ENCODE measurements around the gene ADK.

The ADK gene

GRCh38 chr10:74637685-74638084 lies 486.7 kb downstream of the ADK start:
- no peak for DNase-seq

DNA sequence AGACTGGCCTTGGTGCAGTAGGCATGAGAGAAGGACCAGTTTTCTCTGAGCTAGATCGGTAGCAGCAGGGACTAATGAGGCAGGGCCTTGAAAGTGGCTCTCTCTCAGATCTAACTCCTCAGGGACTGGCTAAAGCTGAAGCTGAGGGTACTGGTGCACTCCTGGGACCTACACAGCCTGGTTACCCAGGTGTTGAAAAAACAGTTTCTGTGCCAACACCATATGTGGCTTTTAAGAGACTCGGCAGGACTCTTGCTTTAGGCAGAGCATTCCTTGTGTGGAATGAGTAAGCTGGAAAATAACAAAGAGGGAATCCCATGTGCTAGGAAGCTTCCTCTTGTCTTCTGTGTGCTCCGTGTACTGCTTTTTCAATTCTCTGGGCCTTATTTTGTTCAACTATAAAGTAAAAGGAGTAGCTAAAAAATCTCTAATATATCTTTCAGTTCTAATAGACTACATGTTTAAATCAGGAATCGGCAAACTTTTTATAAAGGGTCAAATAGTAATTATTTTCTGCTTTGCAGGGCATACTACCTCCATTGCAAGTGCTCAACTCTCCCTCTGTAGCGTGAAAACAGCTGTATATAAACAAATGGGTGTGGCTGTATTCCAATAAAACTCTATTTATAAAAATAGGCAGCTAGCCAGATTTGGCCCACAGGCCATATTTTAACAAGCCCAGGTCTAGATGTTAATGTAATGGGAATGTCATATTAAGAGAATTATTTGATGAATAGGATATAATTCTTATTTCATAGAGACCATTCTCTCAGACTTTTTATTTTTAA lies 489.3 kb downstream of the ADK start:
- DNase-seq, result no peak

GRCh38 chr10:74641659-74642058 lies 490.6 kb downstream of the ADK start:
- peak; percentile 28 for DNase-seq

DNA sequence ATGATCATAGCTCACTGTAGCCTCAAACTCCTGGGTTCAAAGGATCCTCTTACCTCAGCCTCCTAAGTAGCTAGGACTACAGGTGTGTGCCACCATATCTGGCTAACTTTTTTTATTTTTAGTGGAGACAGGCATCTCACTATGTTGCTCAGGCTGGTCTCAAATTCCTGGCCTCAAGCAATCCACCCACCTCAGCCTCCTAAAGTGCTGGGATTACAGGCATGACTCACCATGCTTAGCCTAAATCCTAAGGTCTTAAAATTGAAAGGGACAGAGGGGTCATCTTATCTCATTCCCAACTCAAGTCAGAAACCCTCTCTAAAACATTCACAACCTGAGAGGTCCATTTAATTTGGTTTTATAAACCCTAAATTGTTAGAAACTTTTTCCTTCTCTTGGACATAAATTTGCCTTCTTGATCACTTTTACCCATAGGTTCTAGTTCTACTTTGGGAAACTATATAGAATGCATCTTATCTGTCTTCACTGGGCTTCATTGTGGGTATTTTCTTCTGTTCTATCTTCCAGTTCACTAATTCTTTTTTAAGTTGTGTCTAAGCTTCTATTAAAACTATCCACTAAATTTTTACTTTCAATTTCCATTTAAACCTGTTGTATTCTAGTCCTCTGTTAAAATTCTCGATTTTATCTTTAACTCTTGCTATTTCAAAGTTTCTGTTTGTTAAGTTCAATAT lies 492.0 kb downstream of the ADK start:
- DNase-seq, result no peak

DNA sequence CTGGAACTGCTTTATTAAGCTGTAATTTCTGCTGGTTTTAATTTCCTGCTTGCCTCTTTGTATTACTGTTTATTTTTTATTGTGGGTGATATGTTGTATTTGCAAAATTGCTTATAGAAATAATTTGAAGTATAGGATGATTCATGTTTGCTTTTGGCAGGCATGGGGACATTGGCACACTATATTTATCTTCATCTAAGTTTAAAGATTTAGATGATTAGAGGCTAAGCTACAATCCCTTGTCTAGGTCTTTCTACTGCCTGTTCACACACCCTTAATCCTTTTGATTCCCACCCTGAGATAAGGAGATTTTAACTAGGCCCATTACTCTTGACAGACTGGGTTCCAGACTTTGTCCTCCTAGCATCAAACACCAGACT lies 492.6 kb downstream of the ADK start:
- DNase-seq, result no peak

GRCh38 chr10:74644738-74645137 lies 493.7 kb downstream of the ADK start:
- DNase-seq, result no peak

DNA sequence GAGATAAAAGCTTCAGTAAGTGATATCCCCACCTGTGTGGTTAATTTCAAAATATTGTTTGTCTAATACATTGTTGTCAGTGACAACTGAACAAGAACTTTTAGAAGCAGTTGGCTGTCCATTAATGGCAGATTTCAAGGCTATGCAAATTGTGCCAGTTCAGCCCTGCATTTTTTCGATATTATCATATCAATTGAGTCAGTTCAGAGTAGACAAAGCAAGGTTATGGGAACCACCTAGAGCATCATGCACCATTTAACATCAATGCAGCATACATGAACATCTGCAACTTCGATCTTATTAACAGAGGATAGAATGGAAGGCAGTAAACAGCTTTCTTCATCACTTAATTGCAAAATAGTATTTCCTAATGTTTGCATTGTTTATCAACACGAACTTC lies 494.7 kb downstream of the ADK start:
- DNase-seq, result no peak

- no peak for DNase-seq
Measured at GRCh38 chr10:74650613-74651012, 499.6 kb downstream of the ADK start.

GRCh38 chr10:74651565-74651964 lies 500.5 kb downstream of the ADK start:
- DNase-seq, result no peak

DNA sequence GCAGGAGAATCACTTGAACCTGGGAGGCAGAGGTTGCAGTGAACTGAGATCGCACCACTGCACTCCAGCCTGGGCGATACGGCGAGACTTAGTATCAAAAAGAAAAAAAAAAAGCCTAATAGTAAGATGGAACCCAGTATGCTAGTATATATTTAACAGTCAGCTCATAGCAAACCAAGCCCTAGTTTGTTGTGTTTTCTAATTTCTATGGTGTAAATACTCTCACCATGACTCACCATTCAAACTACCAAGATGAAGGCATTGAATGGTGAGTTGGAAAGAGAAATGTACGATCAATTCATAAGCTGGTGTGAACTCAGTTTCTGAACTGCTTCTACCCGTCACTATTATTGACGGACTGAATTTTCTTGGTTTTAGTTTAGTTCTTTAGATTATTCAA lies 501.6 kb downstream of the ADK start:
- no peak for DNase-seq

- DNase-seq, result no peak
Measured at GRCh38 chr10:74658511-74658910, 507.5 kb downstream of the ADK start.

DNA sequence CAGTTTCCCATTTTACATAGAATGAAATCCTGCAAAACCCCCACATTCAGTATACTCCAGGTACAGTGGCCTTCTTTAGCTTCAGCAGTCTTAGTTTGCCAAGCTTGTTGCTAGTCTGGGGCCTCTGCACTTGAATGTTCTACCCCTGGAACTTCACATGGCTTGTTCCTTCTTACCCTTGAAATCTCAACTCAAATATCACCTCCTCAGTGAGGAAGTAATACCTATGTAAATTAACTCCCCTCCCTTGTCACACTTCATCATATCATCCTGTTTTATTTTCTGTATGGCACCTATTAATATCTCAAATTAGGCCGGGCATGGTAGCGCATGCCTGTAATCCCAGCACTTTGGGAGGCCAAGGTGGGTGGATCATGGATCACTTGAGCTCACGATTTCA lies 511.6 kb downstream of the ADK start:
- no peak for DNase-seq

- DNase-seq, result no peak
Measured at GRCh38 chr10:74669210-74669609, 518.2 kb downstream of the ADK start.

- DNase-seq, result no peak
Measured at GRCh38 chr10:74671716-74672115, 520.7 kb downstream of the ADK start.

GRCh38 chr10:74672430-74673165 lies 521.6 kb downstream of the ADK start:
- DNase-seq, result no peak

- DNase-seq, result no peak
Measured at GRCh38 chr10:74674927-74675326, 523.9 kb downstream of the ADK start.

DNA sequence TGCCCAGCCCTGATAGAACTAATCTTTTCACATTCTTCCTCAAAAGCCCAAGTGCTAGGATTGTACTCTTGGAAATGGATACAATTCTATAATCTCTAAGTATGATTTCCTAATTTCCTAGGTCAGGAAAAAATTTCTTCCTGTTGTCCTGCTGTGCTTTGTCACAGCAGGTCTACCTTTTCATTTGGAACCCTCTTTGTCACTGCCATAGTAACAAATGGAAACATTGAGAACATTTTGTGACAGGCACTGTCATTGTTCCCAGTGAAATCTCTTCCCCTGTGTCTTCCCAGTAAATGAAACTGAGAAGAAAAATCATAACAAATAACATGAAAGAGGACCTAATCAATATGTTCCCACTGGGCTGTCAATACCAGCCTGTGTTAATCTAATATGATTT lies 524.5 kb downstream of the ADK start:
- no peak for DNase-seq

DNA sequence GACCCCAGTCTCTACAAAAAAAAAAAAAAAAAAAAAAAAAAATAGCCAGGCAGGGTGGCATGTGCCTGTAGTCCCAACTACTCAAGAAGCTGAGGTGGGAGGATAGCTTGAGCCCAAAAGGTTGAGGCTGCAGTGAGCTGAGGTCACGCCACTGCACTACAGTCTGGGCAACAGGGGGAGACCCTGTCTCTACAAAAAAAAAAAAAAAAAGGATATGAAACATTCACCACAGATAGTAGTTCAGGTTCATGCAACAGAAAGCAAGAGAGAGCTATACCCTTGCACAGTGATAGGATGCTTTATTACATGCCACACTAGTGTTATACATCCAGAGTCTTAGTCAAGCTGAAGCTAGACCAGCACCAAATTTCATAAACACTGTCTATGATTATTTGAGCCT lies 526.9 kb downstream of the ADK start:
- DNase-seq, result no peak

DNA sequence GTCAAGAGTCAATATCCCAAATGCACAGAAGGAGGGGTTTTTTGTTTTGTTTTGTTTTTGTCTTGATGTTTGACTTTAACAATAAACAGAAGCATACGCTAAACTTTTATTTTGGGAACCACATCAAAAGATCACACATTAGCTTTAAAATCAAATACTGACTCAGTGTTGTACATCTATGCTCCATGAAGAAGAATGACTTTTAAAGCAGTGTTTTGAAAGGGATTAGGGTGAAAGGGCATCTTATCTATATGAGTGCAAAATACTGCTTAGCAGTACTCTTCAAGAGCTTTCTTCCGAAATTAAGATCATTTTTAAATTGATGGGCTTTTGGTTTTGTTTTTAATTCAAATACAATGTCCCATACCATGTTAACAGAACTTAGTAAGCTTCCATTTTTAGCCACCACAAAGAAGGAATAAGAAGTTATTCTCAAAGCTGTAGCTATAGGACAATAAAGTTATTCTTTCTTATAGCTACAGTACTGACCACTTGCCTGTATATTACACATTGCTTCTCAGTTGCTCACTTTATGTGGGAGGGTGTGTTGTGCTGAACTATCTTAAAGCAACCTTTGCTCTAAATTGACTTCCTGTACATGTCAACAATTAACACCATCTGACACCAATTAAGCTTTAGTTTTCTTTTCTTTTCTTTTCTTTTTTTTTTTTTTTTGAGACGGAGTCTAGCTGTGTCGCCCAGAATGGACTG lies 531.1 kb downstream of the ADK start:
- no peak for DNase-seq

GRCh38 chr10:74683067-74683466 lies 532.0 kb downstream of the ADK start:
- DNase-seq, result no peak

DNA sequence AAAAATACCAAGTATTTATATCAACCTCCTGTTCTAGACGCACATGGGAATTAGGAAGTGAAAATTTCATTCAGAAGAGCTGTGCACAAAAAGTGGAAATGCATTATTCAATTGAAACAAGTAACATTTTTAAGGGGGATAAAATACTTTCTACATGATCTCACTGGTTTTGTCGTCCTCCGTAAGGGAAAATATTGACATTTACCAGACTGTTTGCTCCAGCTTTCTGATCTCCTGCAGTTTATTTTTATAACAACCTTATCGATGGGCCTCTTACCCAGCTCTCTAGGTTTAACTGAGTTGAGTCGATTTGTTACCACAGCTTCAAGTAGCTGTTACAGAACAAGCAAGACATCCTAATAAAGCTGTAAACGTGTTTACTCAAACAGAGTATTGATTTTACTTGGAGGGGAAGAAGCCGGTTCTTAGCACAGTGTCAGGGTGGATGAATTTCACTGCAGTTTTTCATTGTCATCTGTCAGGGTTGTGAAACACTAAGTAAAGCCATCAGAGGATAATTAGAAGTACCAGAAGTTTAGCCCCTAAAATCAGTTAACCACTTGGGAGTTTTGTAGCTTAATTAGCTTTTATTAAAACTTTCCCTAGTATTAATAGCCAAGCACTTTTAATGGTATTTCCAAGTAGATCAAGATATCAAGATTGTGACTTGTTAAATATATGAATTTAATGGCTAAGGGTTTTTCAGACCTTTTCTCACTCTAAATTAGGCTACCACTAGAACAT lies 532.8 kb downstream of the ADK start:
- no peak for DNase-seq

- DNase-seq, result no peak
Measured at GRCh38 chr10:74684462-74684861, 533.4 kb downstream of the ADK start.

DNA sequence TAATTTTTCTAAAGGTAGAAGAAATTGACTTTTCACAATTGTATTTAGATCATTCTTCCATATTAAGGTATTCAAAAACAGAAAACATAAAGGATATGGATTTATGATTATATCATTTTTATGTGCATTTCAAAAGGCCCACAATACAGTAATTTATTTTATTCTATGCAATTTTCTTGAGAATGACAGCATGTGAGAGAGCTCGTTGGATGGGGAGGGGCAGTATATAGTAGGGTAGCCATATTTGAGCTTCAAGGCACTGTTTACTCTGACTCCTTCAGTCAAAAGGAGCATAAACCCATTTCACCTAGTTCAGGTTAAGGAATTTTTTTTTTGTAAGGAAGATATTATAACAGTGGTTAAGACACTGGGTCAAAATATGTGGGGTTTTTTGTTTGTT lies 534.5 kb downstream of the ADK start:
- DNase-seq, result no peak

Data from hematopoietic multipotent progenitor cell treated with erythropoietin and hydrocortisone succinate and interleukin-3 and kit ligand, for 8 days (in vitro differentiated cells).